SK-N-SH (cell line): ENCODE data around the gene IL22.

Experiments
- EZH2phosphoT487 ChIP-seq: fragments of 200-600 bp; sonication (generic); IDR thresholded peaks from 2 replicates; pipeline ENCODE4 v1.6.1; 2017; ENCODE audit warnings: low read depth, mixed run types, mild to moderate bottlenecking, antibody characterized with exemption, moderate library complexity, borderline replicate concordance
- FOXM1 ChIP-seq: IDR thresholded peaks from 2 replicates; pipeline ENCODE4 v1.4.0; 2012; ENCODE audit warnings: low read depth, mild to moderate bottlenecking
- JUND ChIP-seq: IDR thresholded peaks from 2 replicates; pipeline ENCODE4 v1.4.0; 2012
- NFIC ChIP-seq: IDR thresholded peaks from 2 replicates; pipeline ENCODE4 v1.4.0; 2012; ENCODE audit warnings: borderline replicate concordance
- RCOR1 ChIP-seq: fragments of 150-350 bp; IDR thresholded peaks from 2 replicates; pipeline ENCODE4 v1.6.1; 2017; ENCODE audit warnings: antibody characterized with exemption, low read length
- SIN3A ChIP-seq: IDR thresholded peaks from 2 replicates; pipeline ENCODE4 v1.6.1; 2012; ENCODE audit warnings: low read depth, mild to moderate bottlenecking, low read length, moderate library complexity, borderline replicate concordance
- SMC3 ChIP-seq: IDR thresholded peaks from 2 replicates; pipeline ENCODE4 v1.6.1; 2012; ENCODE audit warnings: low read depth, low read length, improper control_type of control experiment
- TAF1 ChIP-seq: IDR thresholded peaks from 2 replicates; pipeline ENCODE4 v1.6.1; 2012; ENCODE audit warnings: low read depth, mild to moderate bottlenecking, low read length, moderate library complexity, borderline replicate concordance
- TF ChIP-seq, protein P1 (sequence below): fragments of 200-600 bp; sonication (generic); IDR thresholded peaks from 2 replicates; pipeline ENCODE4 v1.6.1; 2017; ENCODE audit warnings: antibody characterized with exemption, mild to moderate bottlenecking, moderate library complexity

GRCh38 chr12:68234140-68234539 lies 19.3 kb downstream of the IL22 start:
- TF ChIP-seq, protein P1, sequence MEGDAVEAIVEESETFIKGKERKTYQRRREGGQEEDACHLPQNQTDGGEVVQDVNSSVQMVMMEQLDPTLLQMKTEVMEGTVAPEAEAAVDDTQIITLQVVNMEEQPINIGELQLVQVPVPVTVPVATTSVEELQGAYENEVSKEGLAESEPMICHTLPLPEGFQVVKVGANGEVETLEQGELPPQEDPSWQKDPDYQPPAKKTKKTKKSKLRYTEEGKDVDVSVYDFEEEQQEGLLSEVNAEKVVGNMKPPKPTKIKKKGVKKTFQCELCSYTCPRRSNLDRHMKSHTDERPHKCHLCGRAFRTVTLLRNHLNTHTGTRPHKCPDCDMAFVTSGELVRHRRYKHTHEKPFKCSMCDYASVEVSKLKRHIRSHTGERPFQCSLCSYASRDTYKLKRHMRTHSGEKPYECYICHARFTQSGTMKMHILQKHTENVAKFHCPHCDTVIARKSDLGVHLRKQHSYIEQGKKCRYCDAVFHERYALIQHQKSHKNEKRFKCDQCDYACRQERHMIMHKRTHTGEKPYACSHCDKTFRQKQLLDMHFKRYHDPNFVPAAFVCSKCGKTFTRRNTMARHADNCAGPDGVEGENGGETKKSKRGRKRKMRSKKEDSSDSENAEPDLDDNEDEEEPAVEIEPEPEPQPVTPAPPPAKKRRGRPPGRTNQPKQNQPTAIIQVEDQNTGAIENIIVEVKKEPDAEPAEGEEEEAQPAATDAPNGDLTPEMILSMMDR = no peak
- TF ChIP-seq RCOR1 (no peak), SIN3A (no peak), NFIC (no peak), JUND (no peak), TAF1 (no peak), SMC3 (no peak), EZH2phosphoT487 (no peak), FOXM1 (no peak)
